ENCODE results near the gene MEOX2.

DNA sequence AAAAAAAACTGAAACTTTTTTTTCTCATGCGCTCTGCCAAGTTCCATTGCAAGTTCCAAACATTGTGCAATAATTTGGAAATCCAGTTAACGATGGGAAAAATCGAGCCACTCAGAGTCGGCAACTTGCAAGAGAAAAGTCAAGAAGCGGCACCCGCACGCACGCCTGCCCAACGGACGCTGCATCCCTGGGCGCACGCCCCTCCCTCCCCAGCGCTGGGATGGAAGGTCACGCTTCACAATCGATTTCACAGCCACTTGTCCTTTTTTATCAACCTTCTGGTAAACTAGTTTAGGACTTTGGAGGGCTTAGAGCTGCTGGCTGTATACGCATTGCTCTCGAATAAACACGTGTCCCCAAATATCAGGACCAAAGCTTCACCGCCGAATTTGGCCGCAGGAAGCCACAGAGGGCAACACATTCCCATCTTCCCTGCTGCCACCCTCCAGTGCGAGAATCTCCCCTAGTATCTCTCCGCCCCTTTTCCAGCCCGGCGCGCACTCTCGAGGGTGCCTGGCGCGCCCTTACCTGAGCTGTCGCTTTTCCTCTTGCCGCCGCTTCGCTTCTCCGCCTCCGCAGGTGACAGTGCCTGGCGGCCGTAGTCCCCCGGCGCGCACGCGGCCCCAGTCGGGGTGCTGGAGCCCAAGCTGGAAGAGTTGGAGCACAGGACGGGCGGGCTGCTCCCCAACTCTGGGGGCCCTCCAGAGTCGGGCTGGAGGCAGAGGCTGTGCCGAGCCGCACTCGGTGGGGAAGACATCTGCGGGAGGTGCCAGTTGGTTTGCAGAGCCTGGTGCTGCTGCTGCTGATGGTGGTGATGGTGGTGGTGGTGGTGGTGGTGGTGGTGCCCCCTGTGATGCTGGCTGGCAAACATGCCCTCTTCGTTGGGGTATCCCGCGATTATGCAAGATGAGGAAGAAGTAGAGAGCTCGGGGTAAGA is 857 bp downstream of the MEOX2 start:
- TF ChIP-seq, protein P1, sequence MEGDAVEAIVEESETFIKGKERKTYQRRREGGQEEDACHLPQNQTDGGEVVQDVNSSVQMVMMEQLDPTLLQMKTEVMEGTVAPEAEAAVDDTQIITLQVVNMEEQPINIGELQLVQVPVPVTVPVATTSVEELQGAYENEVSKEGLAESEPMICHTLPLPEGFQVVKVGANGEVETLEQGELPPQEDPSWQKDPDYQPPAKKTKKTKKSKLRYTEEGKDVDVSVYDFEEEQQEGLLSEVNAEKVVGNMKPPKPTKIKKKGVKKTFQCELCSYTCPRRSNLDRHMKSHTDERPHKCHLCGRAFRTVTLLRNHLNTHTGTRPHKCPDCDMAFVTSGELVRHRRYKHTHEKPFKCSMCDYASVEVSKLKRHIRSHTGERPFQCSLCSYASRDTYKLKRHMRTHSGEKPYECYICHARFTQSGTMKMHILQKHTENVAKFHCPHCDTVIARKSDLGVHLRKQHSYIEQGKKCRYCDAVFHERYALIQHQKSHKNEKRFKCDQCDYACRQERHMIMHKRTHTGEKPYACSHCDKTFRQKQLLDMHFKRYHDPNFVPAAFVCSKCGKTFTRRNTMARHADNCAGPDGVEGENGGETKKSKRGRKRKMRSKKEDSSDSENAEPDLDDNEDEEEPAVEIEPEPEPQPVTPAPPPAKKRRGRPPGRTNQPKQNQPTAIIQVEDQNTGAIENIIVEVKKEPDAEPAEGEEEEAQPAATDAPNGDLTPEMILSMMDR (IDR thresholded peaks at IDR 0.05): no peak
- no peak for TF ChIP-seq POLR2A (IDR thresholded peaks at IDR 0.05)

All from testis (tissue), 2 donors.